PC-9 (cell line): ENCODE results near the gene ADAMTS2. TPM values are rescaled to one million over a fixed set of nuclear protein-coding genes. Genes with fewer than 3 reads are reported as not detected.

Experiments
- BruUV-seq: library from RNA; stranded (reverse); fragments of 400-500 nt; replicated peaks from 2 replicates; lab custom pipeline; 2021; lab: Mats Ljungman, UMichigan
- CTCF ChIA-PET: fragments of 300-600 bp; sonication (Branson Sonifier 250); formaldehyde crosslinking; loops from one replicate; lab custom pipeline; 2022; ENCODE audit warnings: antibody characterized with exemption; lab: Charles Lee
- POLR2A ChIA-PET: fragments of 300-600 bp; sonication (Branson Sonifier 250); formaldehyde crosslinking; loops from one replicate; lab custom pipeline; 2022; ENCODE audit warnings: antibody characterized with exemption; ENCODE audit not compliant: unreplicated experiment; lab: Charles Lee
- DNase-seq, 2 experiments: peaks; one replicate each; pipeline versions ENCODE4 v3.0.0 to v3.0.0-alpha.2; 2015 to 2022; ENCODE audit warnings: mixed read lengths in 1 of 2
- H2AFZ ChIP-seq: fragments of 200-600 bp; sonication (generic); 2 replicates; pipeline ENCODE4 v1.8.1; 2017; ENCODE audit warnings: antibody characterized with exemption
- H3F3A ChIP-seq: fragments of 200-600 bp; sonication (generic); 2 replicates; pipeline ENCODE4 v1.8.1; 2017; ENCODE audit warnings: antibody characterized with exemption, mild to moderate bottlenecking, low read depth; ENCODE audit not compliant: insufficient read depth
- H3K27ac ChIP-seq: fragments of 200-600 bp; sonication (generic); 2 replicates; pipeline ENCODE4 v1.6.1; 2016; ENCODE audit warnings: mixed run types
- H3K27me3 ChIP-seq: fragments of 200-600 bp; sonication (generic); 2 replicates; pipeline ENCODE4 v1.6.1; 2016; ENCODE audit warnings: low read depth, mixed run types; ENCODE audit not compliant: insufficient read depth
- H3K36me3 ChIP-seq: fragments of 200-600 bp; sonication (generic); 2 replicates; pipeline ENCODE4 v1.6.1; 2016; ENCODE audit warnings: low read depth, mixed run types
- H3K4me1 ChIP-seq: fragments of 200-600 bp; sonication (generic); replicated peaks from 2 replicates; pipeline ENCODE4 v1.6.1; 2016; ENCODE audit warnings: mixed run types; ENCODE audit not compliant: insufficient read depth
- H3K4me2 ChIP-seq: fragments of 200-600 bp; sonication (generic); 2 replicates; pipeline ENCODE4 v1.6.1; 2017; ENCODE audit warnings: mixed run types
- H3K4me3 ChIP-seq: fragments of 200-600 bp; sonication (generic); 2 replicates; pipeline ENCODE4 v1.6.1; 2016; ENCODE audit warnings: mixed run types
- H3K79me2 ChIP-seq: fragments of 200-600 bp; sonication (generic); 2 replicates; pipeline ENCODE4 v1.6.1; 2017; ENCODE audit warnings: low read depth, mixed run types
- H3K9me2 ChIP-seq: fragments of 200-600 bp; sonication (generic); 2 replicates; pipeline ENCODE4 v1.8.1; 2017; ENCODE audit warnings: mild to moderate bottlenecking; ENCODE audit not compliant: insufficient read depth
- H3K9me3 ChIP-seq: fragments of 200-600 bp; sonication (generic); 2 replicates; pipeline ENCODE4 v1.8.1; 2016; ENCODE audit warnings: low read depth; ENCODE audit not compliant: insufficient read depth
- H4K20me1 ChIP-seq: fragments of 200-600 bp; sonication (generic); 2 replicates; pipeline ENCODE4 v1.8.1; 2017; ENCODE audit not compliant: insufficient read depth
- EZH2 ChIP-seq: fragments of 200-600 bp; sonication (generic); IDR thresholded peaks from 2 replicates; pipeline ENCODE4 v1.8.0; 2017; ENCODE audit warnings: antibody characterized with exemption, low read depth
- intact Hi-C: fragments of 100-400 bp; cut with micrococcal nuclease; formaldehyde crosslinking; loops from one replicate; pipeline ENCODE4 v1.10.0; 2022; ENCODE audit not compliant: unreplicated experiment
- total RNA-seq: library from RNA; stranded (reverse); gene quantifications from 2 replicates; pipeline ENCODE4 v1.2.3, GENCODE V29; 2021
- TF ChIP-seq, protein P1 (sequence below): fragments of 200-600 bp; sonication (generic); conservative IDR thresholded peaks from 2 replicates; pipeline ENCODE4 v1.6.1; 2017; ENCODE audit warnings: mixed run types, antibody characterized with exemption, mild to moderate bottlenecking, moderate library complexity

The ADAMTS2 gene
- total RNA-seq, 1 experiment from 2014 or later = not detected

- H3K4me3 ChIP-seq = no peak overlapping the region
- BruUV-seq = no TSS peak
- intact Hi-C loops = no loop called here
- ChIA-PET CTCF (no interaction called here), POLR2A (no interaction called here)
- TF ChIP-seq EZH2 = no peak
- H3F3A ChIP-seq = no peaks in the 10 kb centered on the region
- peaks cover 98% of the 10 kb centered on the region for H3K27me3 ChIP-seq
- no peak overlapping the region for H2AFZ ChIP-seq
- H3K36me3 ChIP-seq = no peaks in the 10 kb centered on the region
- no peaks in the 10 kb centered on the region for H3K4me1 ChIP-seq
- H3K9me3 ChIP-seq = no peaks in the 10 kb centered on the region
- H3K79me2 ChIP-seq = no peaks in the 10 kb centered on the region
- H3K9me2 ChIP-seq = no peaks in the 10 kb centered on the region
- H3K4me2 ChIP-seq = no peak overlapping the region
- no peak overlapping the region for H3K27ac ChIP-seq
- no peaks in the 10 kb centered on the region for H4K20me1 ChIP-seq
- DNase-seq = no peak
These were observed 149.5 kb downstream of the ADAMTS2 start for GRCh38 chr5:179195561-179196404.

DNA sequence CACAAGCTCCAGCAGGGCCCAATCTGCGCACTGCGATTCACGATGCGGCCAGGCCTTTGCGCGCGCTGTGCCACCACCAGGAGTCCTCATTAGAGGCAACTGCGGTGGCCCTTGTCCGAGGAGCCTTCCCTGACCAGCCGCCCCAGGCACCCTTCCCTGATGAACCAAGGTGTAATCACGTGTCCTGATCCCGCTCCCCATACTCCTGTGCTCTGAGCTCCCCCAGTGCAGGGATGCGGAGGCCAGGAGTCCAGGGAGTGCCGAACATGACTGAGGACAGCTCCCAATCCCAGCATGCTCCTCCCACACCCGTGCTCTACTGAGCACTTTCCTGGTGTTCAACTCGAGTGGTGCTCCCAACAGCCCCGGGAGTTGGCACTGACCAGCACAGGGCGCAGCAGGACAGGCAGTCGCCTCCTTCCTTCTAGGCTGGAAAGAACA, 150.3 kb downstream of the ADAMTS2 start:
- Histone ChIP-seq H3K79me2 (no peaks in the 10 kb centered on the region), H3K4me3 (no peak overlapping the region), H3F3A (no peaks in the 10 kb centered on the region), H3K4me2 (no peak overlapping the region), H3K36me3 (no peaks in the 10 kb centered on the region), H3K27me3 (peaks cover 98% of the 10 kb centered on the region), H2AFZ (no peak overlapping the region), H3K9me2 (no peaks in the 10 kb centered on the region), H3K9me3 (no peaks in the 10 kb centered on the region), H4K20me1 (no peaks in the 10 kb centered on the region), H3K4me1 (no peaks in the 10 kb centered on the region), H3K27ac (no peak overlapping the region)
- TF ChIP-seq EZH2 = no peak
- TF ChIP-seq, protein P1, sequence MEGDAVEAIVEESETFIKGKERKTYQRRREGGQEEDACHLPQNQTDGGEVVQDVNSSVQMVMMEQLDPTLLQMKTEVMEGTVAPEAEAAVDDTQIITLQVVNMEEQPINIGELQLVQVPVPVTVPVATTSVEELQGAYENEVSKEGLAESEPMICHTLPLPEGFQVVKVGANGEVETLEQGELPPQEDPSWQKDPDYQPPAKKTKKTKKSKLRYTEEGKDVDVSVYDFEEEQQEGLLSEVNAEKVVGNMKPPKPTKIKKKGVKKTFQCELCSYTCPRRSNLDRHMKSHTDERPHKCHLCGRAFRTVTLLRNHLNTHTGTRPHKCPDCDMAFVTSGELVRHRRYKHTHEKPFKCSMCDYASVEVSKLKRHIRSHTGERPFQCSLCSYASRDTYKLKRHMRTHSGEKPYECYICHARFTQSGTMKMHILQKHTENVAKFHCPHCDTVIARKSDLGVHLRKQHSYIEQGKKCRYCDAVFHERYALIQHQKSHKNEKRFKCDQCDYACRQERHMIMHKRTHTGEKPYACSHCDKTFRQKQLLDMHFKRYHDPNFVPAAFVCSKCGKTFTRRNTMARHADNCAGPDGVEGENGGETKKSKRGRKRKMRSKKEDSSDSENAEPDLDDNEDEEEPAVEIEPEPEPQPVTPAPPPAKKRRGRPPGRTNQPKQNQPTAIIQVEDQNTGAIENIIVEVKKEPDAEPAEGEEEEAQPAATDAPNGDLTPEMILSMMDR = no peak
- CTCF ChIA-PET = no interaction called here
- POLR2A ChIA-PET = no interaction called here
- no TSS peak for BruUV-seq
- intact Hi-C loops = no loop called here
- DNase-seq = no peak

DNA sequence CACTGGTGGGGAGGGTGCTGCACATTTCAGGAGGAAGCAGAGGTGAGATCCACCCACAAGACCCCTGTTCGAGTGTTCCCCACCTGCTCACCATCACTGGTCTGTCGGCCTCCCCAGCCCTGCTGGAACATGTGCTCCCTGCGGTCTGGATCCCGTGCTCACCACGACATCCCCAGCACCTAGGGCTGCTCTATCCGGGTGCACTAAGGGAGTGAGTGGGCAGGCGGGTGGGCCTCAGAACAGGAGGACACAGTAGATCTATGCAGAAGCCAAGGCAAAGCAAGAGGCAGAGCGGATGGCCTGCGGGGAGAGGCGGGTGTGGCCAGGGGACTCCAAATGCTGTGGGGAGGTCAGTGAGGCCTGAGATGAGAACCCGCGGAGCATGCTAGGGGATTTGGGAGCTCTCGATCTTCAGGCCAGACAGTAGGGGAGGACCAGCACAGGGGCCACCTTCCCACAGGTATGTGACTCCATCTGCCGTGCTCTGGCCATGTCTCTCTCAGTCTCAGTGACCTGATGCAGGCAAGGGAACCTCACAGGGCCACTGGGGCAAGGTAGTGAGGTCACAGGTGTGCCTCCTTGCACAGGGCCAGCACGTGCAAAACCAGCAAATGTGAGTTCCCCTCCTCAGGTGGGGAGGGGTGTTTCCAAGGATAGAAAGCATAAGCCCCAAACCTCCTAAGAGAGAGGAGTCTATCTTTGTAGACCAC, 150.9 kb downstream of the ADAMTS2 start:
- no peaks in the 10 kb centered on the region for H3K9me3 ChIP-seq
- BruUV-seq = no TSS peak
- DNase-seq = no peak
- CTCF ChIA-PET = no interaction called here
- H3K36me3 ChIP-seq = no peaks in the 10 kb centered on the region
- no peaks in the 10 kb centered on the region for H3K9me2 ChIP-seq
- H2AFZ ChIP-seq = no peak overlapping the region
- no peak for TF ChIP-seq EZH2
- TF ChIP-seq, protein P1 = no peak
- peaks cover 97% of the 10 kb centered on the region for H3K27me3 ChIP-seq
- H4K20me1 ChIP-seq = no peaks in the 10 kb centered on the region
- no peak overlapping the region for H3K4me2 ChIP-seq
- H3K79me2 ChIP-seq = no peaks in the 10 kb centered on the region
- H3F3A ChIP-seq = no peaks in the 10 kb centered on the region
- POLR2A ChIA-PET = no interaction called here
- H3K4me3 ChIP-seq = no peak overlapping the region
- no peak overlapping the region for H3K27ac ChIP-seq
- intact Hi-C loops = no loop called here
- H3K4me1 ChIP-seq = no peaks in the 10 kb centered on the region
